Effector memory CD8-positive, alpha-beta T cell (primary cell): Measurements from ENCODE around the gene PRKN.

Experiments
- ATAC-seq: fragments of 150-1000 bp; cut with Tn5 transposase; replicated peaks from 2 replicates; pipeline ENCODE4 v1.10.0; 2021; ENCODE audit warnings: mild to moderate bottlenecking, moderate library complexity
- DNase-seq, 3 experiments: peaks; one replicate each; pipeline ENCODE4 v3.0.0; 2021
- H3K27ac Mint-ChIP-seq, 2 donors: one replicate each; pipeline ENCODE4 v1.8.0; 2022; ENCODE audit warnings: mild to moderate bottlenecking in 2 of 2, mixed read lengths in 2 of 2, moderate library complexity in 2 of 2
- H3K27me3 Mint-ChIP-seq, 2 donors: one replicate each; pipeline ENCODE4 v1.8.0; 2022; ENCODE audit warnings: mixed read lengths in 2 of 2
- H3K36me3 Mint-ChIP-seq: one replicate; pipeline ENCODE4 v1.8.0; 2022; ENCODE audit warnings: mild to moderate bottlenecking, moderate library complexity, mixed read lengths; ENCODE audit not compliant: insufficient read depth
- H3K4me1 Mint-ChIP-seq, 2 donors: one replicate each; pipeline ENCODE4 v1.8.0; 2022; ENCODE audit warnings: low read depth in 2 of 2, mixed read lengths in 2 of 2
- H3K4me3 Mint-ChIP-seq, 2 donors: one replicate each; pipeline ENCODE4 v1.8.0; 2022; ENCODE audit warnings: mild to moderate bottlenecking in 2 of 2, mixed read lengths in 2 of 2, moderate library complexity in 2 of 2
- H3K9me3 Mint-ChIP-seq, 2 donors: one replicate each; pipeline ENCODE4 v1.8.0; 2022; ENCODE audit warnings: mixed read lengths in 2 of 2

PRKN gene

DNA sequence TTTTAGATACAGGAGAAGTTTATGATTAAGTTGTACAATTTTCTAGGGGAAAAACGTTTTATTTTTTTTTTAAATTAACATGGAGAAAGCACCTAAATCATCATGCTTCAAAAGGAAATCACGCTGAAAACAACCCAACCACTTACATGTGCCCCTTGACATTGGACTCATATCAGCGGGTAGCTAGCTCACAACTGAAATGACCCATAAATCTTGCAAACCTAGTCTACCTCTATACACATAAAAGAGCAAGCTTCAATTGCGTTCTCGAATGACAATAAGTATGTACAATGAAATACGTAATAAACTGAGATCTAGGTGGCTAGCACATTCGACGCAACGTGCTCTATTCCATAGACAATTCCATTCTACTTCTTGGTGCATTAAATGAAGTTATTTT is 730.8 kb downstream of the PRKN start:
- no peak overlapping the region for H3K4me3 Mint-ChIP-seq
- H3K9me3 Mint-ChIP-seq = peaks cover 0 to 6% of the 10 kb centered on the region in 2 donors
- no peaks in the 10 kb centered on the region for H3K27me3 Mint-ChIP-seq
- H3K36me3 Mint-ChIP-seq = no peaks in the 10 kb centered on the region
- no peak overlapping the region for H3K27ac Mint-ChIP-seq
- no peaks in the 10 kb centered on the region for H3K4me1 Mint-ChIP-seq
- ATAC-seq = no peak
- DNase-seq = no peak

DNA sequence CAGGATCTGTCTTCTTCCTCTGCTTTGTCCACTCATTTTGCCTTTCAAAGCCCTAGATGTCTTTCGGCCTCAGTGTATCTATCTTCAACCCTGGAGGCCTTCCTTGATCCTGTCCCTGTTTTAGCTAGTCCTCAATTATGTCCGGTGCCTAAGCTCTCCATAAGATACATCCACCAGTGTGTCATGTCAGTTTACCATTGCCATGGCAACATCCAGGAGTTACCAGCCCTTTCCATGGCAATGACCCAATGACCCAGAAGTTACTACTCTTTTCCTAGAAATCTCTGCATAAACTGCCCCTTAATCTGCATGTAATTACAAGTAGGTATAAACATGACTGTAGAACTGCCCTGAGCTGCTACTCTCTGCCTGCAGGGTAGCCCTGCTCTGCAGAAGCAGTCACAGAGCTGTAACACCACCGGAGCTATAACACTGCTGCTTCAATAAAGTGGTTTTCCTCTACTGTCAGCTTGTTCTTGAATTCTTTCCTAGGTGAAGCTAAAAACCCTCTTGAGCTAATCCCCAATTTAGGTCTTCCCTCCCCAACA is 741.6 kb downstream of the PRKN start:
- ATAC-seq = no peak
- Mint-ChIP-seq H3K27me3 (no peaks in the 10 kb centered on the region), H3K36me3 (no peaks in the 10 kb centered on the region), H3K9me3 (peaks cover 10 to 15% of the 10 kb centered on the region in 2 donors), H3K4me3 (no peak overlapping the region), H3K4me1 (no peaks in the 10 kb centered on the region), H3K27ac (no peak overlapping the region)
- DNase-seq = no peak

DNA sequence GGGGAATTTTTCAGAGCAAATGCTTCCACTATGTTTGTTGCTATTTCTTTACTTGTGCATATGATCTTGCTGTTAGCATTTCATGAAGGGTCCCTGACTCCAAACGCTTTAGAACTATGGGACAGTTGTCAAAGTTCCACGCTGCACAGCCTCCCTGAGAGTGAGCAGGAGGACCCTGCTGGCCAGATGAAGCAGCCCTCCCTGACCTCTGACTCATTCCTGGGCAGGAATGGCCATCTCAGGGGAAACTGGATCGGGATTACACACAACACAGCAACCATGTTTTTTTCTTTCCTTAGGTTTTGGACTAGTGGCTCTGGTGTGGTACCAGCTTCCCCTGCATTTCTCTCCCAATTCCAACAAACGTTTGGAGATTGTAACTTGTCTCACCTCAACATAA is 742.9 kb downstream of the PRKN start:
- Mint-ChIP-seq H3K4me3 (no peak overlapping the region), H3K4me1 (no peaks in the 10 kb centered on the region), H3K36me3 (no peaks in the 10 kb centered on the region), H3K27ac (no peak overlapping the region), H3K27me3 (no peaks in the 10 kb centered on the region), H3K9me3 (peaks cover 11 to 16% of the 10 kb centered on the region in 2 donors)
- DNase-seq (no peak), ATAC-seq (no peak)

DNA sequence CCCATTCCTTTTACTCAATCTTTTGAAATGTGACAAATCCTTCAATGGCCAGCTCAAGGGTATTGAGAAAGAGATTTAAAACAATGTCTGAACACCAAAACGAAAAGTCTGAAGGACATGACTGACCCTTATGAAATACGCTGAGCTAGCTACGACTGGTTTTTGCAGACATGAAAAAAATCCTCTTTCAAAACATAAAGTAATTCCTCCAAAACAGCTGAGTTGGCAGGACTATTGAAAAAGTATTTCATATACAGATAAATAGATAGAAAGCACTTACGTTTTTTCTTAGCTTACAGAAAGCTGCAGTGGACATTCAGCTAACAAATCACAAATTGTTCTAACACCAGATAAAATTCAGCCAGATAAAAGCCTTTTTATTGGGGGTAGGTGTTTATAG is 751.0 kb downstream of the PRKN start:
- Mint-ChIP-seq H3K36me3 (no peaks in the 10 kb centered on the region), H3K4me3 (no peak overlapping the region), H3K27me3 (no peaks in the 10 kb centered on the region), H3K4me1 (no peaks in the 10 kb centered on the region), H3K9me3 (peaks cover 5 to 6% of the 10 kb centered on the region in 2 donors), H3K27ac (no peak overlapping the region)
- no peak for DNase-seq
- ATAC-seq = no peak

DNA sequence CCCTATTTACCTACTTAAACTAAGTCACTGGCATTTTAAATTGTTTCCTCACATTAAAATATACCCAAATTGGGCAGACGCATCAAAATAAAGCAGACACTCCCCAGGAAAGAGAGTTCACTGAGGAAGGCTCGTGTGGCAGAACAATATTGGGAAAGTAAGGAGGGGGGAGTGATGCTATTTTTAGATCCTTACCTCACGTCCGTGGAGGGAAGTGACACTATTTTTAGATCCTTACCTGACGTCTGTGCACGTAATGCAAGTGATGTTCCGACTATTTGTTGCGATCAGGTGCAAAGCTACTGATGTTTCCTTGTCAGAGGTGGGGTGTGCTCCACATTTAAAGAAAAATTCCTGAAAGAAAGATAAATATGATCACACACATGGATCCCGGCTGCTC is 754.5 kb downstream of the PRKN start:
- no peak for DNase-seq
- Mint-ChIP-seq H3K27ac (no peak overlapping the region), H3K4me3 (no peak overlapping the region), H3K9me3 (no peaks in the 10 kb centered on the region), H3K4me1 (no peaks in the 10 kb centered on the region), H3K36me3 (no peaks in the 10 kb centered on the region), H3K27me3 (no peaks in the 10 kb centered on the region)
- no peak for ATAC-seq

DNA sequence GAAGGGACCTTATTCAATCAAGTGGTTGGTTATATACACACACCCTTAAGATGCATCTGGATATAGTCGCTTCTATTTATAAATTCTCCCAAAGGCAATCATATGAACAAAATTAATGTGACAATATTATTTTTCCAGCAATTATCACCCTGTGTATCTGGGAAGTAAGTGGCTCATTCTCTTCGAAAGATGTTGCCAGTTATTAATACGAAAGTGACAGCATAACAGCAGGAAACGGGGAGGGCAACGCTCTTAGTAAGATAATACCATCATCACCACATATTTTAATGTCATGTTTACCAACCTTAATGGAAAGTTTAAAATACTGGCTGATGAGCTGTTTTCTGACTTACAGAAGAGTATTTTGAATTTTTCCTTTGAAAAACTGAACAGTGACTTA is 756.5 kb downstream of the PRKN start:
- Mint-ChIP-seq H3K9me3 (no peaks in the 10 kb centered on the region), H3K4me1 (no peaks in the 10 kb centered on the region), H3K27me3 (no peaks in the 10 kb centered on the region), H3K36me3 (no peaks in the 10 kb centered on the region), H3K4me3 (no peak overlapping the region), H3K27ac (no peak overlapping the region)
- ATAC-seq (no peak), DNase-seq (no peak)

DNA sequence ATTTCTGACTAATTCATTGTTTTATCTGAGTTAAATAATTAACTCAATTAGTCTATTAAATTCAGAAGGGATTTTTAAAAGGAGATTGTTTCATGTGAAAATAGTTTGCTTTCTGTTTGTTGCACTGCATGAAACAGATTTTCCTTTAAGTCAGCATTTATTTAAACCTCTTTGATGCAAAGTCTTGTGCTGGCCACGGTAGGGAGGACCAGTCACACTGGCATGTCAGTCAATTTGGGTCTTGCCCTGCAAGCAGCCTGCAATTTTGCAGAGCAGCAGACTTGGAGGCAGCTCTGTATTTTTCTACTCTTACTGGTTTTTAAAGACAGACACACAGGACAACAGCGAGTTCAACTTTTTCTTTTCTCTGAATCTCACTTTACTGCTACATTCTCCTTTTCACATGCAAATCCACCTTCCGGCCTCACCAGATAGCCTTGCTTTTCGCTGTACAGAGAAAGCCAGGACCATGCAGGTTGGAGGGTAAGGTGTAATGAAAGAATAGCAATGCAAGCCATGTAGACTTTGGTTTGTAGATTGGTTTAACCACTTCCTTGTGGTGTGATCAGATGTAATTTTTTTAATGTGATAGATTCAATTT is 763.8 kb downstream of the PRKN start:
- Mint-ChIP-seq H3K27me3 (no peaks in the 10 kb centered on the region), H3K36me3 (no peaks in the 10 kb centered on the region), H3K9me3 (no peaks in the 10 kb centered on the region), H3K4me3 (no peak overlapping the region), H3K27ac (no peak overlapping the region), H3K4me1 (no peaks in the 10 kb centered on the region)
- no peak for DNase-seq
- no peak for ATAC-seq

DNA sequence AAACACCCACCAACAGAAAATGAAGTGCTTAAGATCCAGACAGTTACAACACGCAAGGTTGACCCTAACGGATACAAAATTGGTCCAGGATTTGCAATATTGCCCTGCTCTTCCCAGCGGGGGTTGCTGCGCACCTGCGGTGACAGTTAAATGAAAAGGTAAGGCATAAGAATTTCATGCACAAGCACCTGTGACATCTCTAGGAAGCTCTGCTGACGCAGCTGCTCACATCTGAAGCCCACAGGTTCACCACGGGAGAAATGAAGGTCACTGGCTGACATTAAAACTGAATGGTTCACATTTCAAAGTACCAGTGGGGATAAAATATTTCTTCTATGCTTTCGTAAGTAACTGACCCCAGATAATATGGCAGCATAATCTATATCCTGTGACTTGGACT is 764.4 kb downstream of the PRKN start:
- DNase-seq (no peak), ATAC-seq (no peak)
- no peak overlapping the region for H3K27ac Mint-ChIP-seq
- H3K4me3 Mint-ChIP-seq = no peak overlapping the region
- no peaks in the 10 kb centered on the region for H3K27me3 Mint-ChIP-seq
- no peaks in the 10 kb centered on the region for H3K36me3 Mint-ChIP-seq
- no peaks in the 10 kb centered on the region for H3K9me3 Mint-ChIP-seq
- no peaks in the 10 kb centered on the region for H3K4me1 Mint-ChIP-seq

DNA sequence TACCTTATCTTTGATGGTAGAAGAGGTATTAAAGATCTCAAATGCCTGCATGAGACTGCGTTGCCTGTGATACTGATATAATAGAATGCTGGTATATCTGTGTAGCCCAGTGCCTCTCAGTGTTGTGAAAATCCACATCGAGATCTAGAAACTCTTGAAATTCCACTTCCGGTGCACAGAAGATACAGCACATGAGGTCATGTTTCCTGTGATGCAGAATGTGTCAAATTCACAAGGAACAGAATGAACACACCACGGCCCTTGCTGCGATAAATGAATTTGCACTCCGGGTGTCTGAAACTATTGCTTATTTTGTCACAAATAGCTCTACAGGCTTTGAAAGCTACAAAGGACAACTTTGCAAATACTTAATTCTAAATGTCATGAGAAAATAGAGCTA is 765.8 kb downstream of the PRKN start:
- no peak overlapping the region for H3K27ac Mint-ChIP-seq
- no peaks in the 10 kb centered on the region for H3K36me3 Mint-ChIP-seq
- no peak for ATAC-seq
- no peaks in the 10 kb centered on the region for H3K4me1 Mint-ChIP-seq
- H3K4me3 Mint-ChIP-seq = no peak overlapping the region
- no peak for DNase-seq
- H3K27me3 Mint-ChIP-seq = no peaks in the 10 kb centered on the region
- H3K9me3 Mint-ChIP-seq = no peaks in the 10 kb centered on the region

DNA sequence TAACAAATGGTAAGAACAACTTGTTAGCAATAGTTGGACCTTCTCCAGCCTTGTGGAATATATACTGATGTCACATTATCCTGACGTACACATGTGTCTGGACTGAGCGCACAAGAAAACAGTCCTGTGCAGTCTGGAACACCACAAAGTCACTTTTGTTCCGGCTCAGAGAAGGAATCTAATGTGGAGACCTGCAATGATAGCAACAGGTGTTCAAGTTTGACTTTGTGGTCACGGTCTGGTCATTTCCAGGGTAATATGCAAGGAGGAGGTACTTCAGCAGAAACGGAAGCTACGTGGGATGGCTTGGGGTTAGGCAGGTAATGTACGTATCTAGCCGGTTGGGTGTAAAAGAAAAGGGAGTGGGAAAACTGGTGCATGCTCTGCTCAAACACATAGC is 766.5 kb downstream of the PRKN start:
- no peaks in the 10 kb centered on the region for H3K36me3 Mint-ChIP-seq
- no peaks in the 10 kb centered on the region for H3K4me1 Mint-ChIP-seq
- no peak for ATAC-seq
- no peaks in the 10 kb centered on the region for H3K27me3 Mint-ChIP-seq
- H3K4me3 Mint-ChIP-seq = no peak overlapping the region
- DNase-seq = no peak
- H3K27ac Mint-ChIP-seq = no peak overlapping the region
- H3K9me3 Mint-ChIP-seq = no peaks in the 10 kb centered on the region

DNA sequence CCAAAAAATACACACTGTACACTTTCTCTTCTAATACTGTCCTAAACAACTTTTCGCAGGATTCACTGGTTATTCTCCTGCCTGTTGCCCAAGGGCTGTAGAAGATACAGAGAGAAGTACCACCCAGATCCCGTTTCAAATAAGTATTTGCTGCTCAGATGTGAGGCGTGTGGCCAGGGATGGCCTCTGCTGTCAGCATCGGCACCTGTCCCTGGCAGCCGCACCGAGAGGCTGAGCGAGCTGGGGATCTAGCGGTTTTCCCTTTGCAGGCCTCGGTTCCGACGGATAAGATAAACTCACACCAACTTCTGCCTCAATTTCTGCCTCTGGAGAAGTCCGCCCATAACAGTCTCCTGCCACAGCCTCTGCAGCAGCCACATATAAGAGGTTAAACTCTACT is 768.5 kb downstream of the PRKN start:
- DNase-seq = no peak
- Mint-ChIP-seq H3K36me3 (no peaks in the 10 kb centered on the region), H3K27me3 (no peaks in the 10 kb centered on the region), H3K4me3 (no peak overlapping the region), H3K4me1 (no peaks in the 10 kb centered on the region), H3K9me3 (no peaks in the 10 kb centered on the region), H3K27ac (no peak overlapping the region)
- ATAC-seq = no peak

DNA sequence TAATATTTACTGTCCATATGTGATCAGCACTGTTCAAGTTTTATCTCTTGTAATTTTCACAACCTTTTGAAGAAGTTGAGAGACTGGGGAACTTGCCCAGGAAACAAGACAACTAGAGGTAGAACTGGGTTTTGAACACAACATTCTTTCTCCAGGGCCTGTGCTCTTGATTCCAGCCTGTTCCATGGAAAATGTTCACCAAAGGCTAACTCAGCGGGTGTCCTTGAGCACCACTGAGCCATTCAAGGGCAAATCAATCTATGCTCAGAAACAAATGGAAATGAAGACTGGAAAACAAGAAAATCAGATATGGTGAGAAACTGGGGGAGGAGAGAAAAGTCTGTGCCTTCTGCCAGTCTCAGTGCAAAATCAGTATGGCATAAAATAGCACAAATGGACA is 771.5 kb downstream of the PRKN start:
- no peak for ATAC-seq
- Mint-ChIP-seq H3K4me3 (no peak overlapping the region), H3K4me1 (no peaks in the 10 kb centered on the region), H3K9me3 (no peaks in the 10 kb centered on the region), H3K27ac (no peak overlapping the region), H3K36me3 (no peaks in the 10 kb centered on the region), H3K27me3 (no peaks in the 10 kb centered on the region)
- no peak for DNase-seq

DNA sequence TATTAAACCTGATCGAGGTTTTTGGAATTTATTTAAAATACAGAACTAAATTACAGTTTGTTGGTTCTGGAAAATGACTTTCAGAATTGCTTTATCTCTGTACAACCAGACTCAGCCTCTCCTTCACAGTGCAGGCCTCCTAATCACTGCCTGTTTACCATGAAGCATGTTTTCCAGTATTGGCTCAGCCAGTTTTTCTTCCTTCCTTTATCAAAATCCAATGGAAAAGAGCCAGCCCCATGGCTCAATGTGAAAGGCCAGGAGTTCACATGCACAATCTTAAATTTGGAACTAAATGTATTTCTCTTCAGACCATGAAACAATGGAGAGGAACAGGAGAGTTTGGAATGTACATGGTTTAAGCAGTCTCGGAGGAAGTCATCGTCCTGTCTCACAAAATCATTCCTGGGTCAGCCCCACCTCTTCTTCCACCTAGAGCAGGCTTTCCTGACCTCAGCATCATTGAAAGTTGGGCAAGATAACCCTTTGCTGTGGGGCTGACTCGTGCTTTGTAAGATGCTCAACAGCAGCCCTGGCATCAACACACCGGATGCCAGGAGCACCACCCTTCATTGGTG is 772.8 kb downstream of the PRKN start:
- Mint-ChIP-seq H3K4me3 (no peak overlapping the region), H3K9me3 (peaks cover 0 to 2% of the 10 kb centered on the region in 2 donors), H3K27ac (no peak overlapping the region), H3K36me3 (no peaks in the 10 kb centered on the region), H3K27me3 (no peaks in the 10 kb centered on the region), H3K4me1 (no peaks in the 10 kb centered on the region)
- DNase-seq (no peak), ATAC-seq (no peak)

DNA sequence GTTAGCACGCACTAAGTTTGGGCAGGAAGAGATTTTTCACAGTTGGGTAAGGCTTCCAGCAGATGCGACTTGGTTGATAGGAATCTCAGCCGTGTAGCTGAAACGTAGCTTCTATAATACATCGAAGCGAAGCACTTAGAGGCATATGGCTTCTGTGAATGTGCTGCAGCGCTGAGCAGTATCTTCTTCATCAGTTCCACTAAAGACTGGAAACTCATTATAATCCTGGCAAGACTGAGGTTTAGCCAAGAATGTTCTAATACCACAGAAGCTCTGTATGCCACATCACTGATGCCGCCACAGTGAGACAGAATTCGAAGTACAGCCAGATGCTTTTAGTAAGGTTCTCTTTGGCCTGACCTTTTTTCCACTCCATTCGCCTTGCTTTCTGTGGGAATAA is 773.5 kb downstream of the PRKN start:
- Mint-ChIP-seq H3K36me3 (no peaks in the 10 kb centered on the region), H3K4me1 (no peaks in the 10 kb centered on the region), H3K4me3 (no peak overlapping the region), H3K27ac (no peak overlapping the region), H3K27me3 (no peaks in the 10 kb centered on the region), H3K9me3 (peaks cover 0 to 5% of the 10 kb centered on the region in 2 donors)
- DNase-seq = no peak
- ATAC-seq = no peak
